ENCODE data around the gene ALAD. TPM values are rescaled to one million over a fixed set of nuclear protein-coding genes. Genes with fewer than 3 reads are reported as not detected.
"Not testable (repeated sequence)": the region's sequence is repeated elsewhere in the genome, so short reads cannot be mapped to it uniquely, and the experiment has no call there.

Gene ALAD
- total and polyA plus RNA-seq, 7 donors, result 14.8 to 50.2 (median 31.0) TPM

DNA sequence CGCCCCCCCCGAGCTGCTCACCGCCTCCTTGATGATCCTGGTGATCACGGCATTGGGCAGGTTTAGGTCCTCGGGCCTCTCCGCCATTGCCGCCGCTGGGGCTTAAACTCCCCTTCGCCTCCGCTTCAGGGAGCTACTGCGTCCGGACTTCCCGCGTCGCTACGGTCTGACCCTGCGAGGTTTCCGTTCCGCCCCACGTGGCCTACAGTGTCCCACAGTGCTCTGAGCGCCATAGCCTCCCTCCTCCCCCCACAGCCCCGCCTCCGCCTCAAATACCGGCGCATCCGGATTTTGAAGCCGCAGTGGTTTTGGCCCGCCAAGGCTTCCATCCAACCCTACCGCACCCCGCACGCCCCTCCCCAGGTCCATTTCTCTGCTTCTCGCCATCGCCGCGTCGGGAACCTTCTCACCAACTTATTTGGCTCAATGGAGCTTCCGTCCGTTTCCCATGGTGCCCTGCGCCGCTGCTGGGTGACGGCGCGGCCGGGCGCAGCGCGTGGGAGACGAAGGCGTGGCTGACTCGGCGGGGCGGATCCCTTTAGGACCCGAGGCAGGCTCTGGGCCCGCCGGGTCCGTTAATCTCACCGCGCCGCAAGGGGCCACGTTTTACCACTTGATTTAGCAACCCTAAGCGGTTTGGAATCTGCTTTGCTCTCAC, 9.3 kb upstream of the ALAD start, which contains the start of the genes C9orf43 and POLE3:
C9orf43 (plus strand) TSS at position 541 of the 658 bp plus-strand sequence. CDS start 2,747 bp downstream, outside the sequence.
POLE3 (minus strand) TSS at position 469 of the 658 bp plus-strand sequence; CDS start at position 87, 382 bp downstream.
- Histone ChIP-seq H3K4me1 (peaks cover 0 to 24% (median 20%) of the 10 kb centered on the region in 4 donors), H3K27ac (peak within 1 kb of the TSS; percentile 93 to 98 (median 94)), H3K36me3 (peaks cover 0 to 20% (median 8%) of the 10 kb centered on the region in 4 donors), H3K4me3 (peak within 1 kb of the TSS; percentile 57 to 84 (median 72)), H3K9me3 (no peaks in the 10 kb centered on the region), H3K27me3 (no peaks in the 10 kb centered on the region)
- TF ChIP-seq, protein P1, sequence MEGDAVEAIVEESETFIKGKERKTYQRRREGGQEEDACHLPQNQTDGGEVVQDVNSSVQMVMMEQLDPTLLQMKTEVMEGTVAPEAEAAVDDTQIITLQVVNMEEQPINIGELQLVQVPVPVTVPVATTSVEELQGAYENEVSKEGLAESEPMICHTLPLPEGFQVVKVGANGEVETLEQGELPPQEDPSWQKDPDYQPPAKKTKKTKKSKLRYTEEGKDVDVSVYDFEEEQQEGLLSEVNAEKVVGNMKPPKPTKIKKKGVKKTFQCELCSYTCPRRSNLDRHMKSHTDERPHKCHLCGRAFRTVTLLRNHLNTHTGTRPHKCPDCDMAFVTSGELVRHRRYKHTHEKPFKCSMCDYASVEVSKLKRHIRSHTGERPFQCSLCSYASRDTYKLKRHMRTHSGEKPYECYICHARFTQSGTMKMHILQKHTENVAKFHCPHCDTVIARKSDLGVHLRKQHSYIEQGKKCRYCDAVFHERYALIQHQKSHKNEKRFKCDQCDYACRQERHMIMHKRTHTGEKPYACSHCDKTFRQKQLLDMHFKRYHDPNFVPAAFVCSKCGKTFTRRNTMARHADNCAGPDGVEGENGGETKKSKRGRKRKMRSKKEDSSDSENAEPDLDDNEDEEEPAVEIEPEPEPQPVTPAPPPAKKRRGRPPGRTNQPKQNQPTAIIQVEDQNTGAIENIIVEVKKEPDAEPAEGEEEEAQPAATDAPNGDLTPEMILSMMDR (IDR thresholded peaks at IDR 0.05), result no peak
- peak; percentile 85 to 94 (median 87) for TF ChIP-seq POLR2AphosphoS5 (IDR thresholded peaks at IDR 0.05)
- peak; percentile 68 to 74 for TF ChIP-seq POLR2A (IDR thresholded peaks at IDR 0.05)
- TF ChIP-seq EP300 (IDR thresholded peaks at IDR 0.05), result peak in 2 of 4 donors; percentile 7 to 33
- intact Hi-C loops (cut with DNase I), result loop anchor here (1.0 to 10.0 kb wide), 3 partner anchors 135 to 356 kb away; partner anchors contain the start of genes CDC26, FKBP15, PRPF4 and SLC31A1
- DNase-seq, result peak; percentile 97
- 0% methylated on average over 61 of the region's 61 CpGs for WGBS, 2 donors

DNA sequence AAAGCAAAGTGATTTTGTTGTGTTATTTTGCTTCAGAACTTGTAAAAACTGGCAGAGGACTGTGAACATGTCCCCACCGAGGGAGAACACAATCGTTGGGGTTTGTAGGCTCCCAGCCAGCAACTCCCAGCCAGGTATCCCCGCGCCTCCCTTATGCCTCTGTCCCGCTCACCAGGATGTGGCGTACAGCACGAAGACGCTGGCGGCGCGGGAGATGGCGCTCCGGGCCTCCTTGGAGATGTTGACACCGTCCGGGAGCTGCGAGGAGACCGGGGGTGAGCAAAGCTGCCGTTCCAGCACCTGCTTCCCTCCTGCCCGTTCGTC, 8.8 kb upstream of the ALAD start:
- intact Hi-C loops (cut with DNase I), result loop anchor here (1.0 to 10.0 kb wide), 3 partner anchors 135 to 355 kb away; partner anchors contain the start of genes CDC26, FKBP15, PRPF4 and SLC31A1
- no peaks in the 10 kb centered on the region for H3K9me3 ChIP-seq
- H3K27me3 ChIP-seq, result no peaks in the 10 kb centered on the region
- no peak for TF ChIP-seq EP300 (IDR thresholded peaks at IDR 0.05)
- TF ChIP-seq POLR2A (IDR thresholded peaks at IDR 0.05), result no peak
- TF ChIP-seq POLR2AphosphoS5 (IDR thresholded peaks at IDR 0.05), result no peak
- TF ChIP-seq, protein P1 (IDR thresholded peaks at IDR 0.05), result no peak
- H3K27ac ChIP-seq, result peak overlapping the region; percentile 93 to 98 (median 94)
- WGBS, 2 donors, result 0 to 1% methylated on average over 20 of the region's 20 CpGs
- H3K4me1 ChIP-seq, result peaks cover 0 to 24% (median 20%) of the 10 kb centered on the region in 4 donors
- peak overlapping the region; percentile 57 to 84 (median 72) for H3K4me3 ChIP-seq
- DNase-seq, result no peak
- peaks cover 0 to 20% (median 8%) of the 10 kb centered on the region in 4 donors for H3K36me3 ChIP-seq

DNA sequence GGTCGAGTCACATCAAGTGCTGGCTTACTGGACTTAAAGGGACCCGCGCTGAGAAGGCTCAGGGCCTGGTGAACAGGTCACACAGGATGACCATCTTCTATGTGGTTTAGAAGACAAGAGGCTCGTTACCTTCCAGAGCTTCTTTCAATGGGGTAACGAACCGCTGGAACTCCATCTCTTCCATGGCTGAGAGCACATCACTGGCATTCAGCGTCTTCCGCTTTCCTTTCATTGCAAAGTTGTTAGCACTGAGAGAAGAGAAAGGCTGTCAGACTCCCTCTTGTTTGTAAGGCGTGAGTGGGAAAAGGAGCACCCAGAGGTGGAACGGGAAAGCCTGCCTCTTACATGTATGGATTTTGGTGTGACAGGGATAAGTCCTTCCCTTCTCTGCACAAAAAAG, 8.4 kb upstream of the ALAD start:
- Histone ChIP-seq H3K27me3 (no peaks in the 10 kb centered on the region), H3K36me3 (peaks cover 0 to 20% (median 8%) of the 10 kb centered on the region in 4 donors), H3K4me3 (peak overlapping the region; percentile 57 to 84 (median 72)), H3K9me3 (no peaks in the 10 kb centered on the region), H3K27ac (peak overlapping the region; percentile 93 to 98 (median 94)), H3K4me1 (peaks cover 0 to 24% (median 20%) of the 10 kb centered on the region in 4 donors)
- intact Hi-C loops (cut with DNase I), result no loop called here
- TF ChIP-seq EP300 (IDR thresholded peaks at IDR 0.05), result no peak
- TF ChIP-seq, protein P1 (IDR thresholded peaks at IDR 0.05), result no peak
- no peak for TF ChIP-seq POLR2A (IDR thresholded peaks at IDR 0.05)
- TF ChIP-seq POLR2AphosphoS5 (IDR thresholded peaks at IDR 0.05), result no peak
- DNase-seq, result no peak
- 17 to 37% methylated on average over 10 of the region's 10 CpGs for WGBS, 2 donors

DNA sequence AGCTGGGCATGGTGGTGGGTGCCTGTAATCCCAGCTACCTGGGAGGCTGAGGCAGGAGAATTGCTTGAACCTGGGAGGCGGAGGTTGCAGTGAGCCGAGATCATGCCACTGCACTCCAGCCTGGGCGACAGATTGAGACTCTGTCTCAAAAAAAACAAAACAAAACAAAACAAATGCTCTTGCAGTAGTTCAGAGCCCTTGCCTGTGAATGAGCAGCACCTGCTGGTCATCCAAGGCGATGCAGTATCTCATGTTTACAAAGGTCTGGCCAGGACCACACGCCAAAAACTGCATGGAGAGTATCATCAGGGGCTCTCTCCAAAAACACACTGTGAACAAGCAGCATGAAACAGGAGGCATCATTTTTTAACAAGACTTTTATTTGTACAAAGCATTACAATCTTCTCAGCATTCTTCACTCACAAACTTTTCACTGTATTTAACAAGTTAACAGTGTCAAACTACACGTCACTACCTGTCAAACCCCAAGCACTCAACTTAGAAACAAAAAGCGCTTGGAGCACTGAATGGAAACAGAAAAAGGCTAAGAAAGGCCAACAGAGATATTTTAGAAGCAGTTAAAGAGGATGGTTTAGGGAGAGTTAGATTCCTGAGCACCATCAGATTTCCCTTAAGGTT, 5.9 kb upstream of the ALAD start:
- peak; percentile 83 for DNase-seq
- Histone ChIP-seq H3K36me3 (peaks cover 0 to 20% (median 8%) of the 10 kb centered on the region in 4 donors), H3K27ac (peak overlapping the region in 2 of 4 donors; percentile 33 to 47), H3K4me1 (peaks cover 0 to 24% (median 20%) of the 10 kb centered on the region in 4 donors)
- H3K9me3 ChIP-seq; intact Hi-C loops (cut with DNase I); H3K4me3 ChIP-seq; H3K27me3 ChIP-seq: not testable (repeated sequence)
- WGBS, 2 donors, result 23 to 35% methylated on average over 7 of the region's 7 CpGs
- TF ChIP-seq, protein P1 (IDR thresholded peaks at IDR 0.05), result peak; percentile 60 to 81 (median 70)

DNA sequence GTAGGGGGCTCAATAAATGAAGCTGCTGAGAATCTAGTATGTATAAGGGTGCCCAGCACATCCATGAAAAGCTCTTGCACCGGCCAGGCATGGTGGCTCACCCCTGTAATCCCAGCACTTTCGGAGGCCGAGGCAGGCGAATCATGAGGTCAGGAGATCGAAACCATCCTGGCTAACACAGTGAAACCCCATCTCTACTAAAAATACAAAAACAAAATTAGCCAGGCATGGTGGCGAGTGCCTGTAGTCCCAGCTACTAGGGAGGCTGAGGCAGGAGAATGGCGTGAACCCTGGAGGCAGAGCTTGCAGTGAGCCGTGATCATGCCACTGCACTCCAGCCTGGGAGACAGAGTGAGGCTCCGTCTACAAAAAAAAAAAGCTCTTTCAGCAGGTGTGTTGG, 5.3 kb upstream of the ALAD start:
- H3K27me3 ChIP-seq; DNase-seq; intact Hi-C loops (cut with DNase I); H3K9me3 ChIP-seq; H3K4me3 ChIP-seq: not testable (repeated sequence)
- Histone ChIP-seq H3K36me3 (peaks cover 0 to 20% (median 8%) of the 10 kb centered on the region in 4 donors), H3K27ac (peak overlapping the region in 2 of 4 donors; percentile 33 to 47), H3K4me1 (peaks cover 0 to 28% (median 22%) of the 10 kb centered on the region in 4 donors)
- 71 to 86% methylated on average over 9 of the region's 9 CpGs for whole genome bisulfite sequencing, 2 donors

Data from sigmoid colon (tissue), 7 donors.